CD4-positive, alpha-beta T cell treated with Interleukin-2 at 100 ng/mL for 4 hours (primary cell): ENCODE measurements around the gene SMS.
"Not testable (repeated sequence)": the region's sequence is repeated elsewhere in the genome, so short reads cannot be mapped to it uniquely, and the experiment has no call there.

ENCODE experiments used
- DNase-seq: peaks from one replicate; pipeline ENCODE4 v3.0.0-alpha.2; 2020; ENCODE audit warnings: low spot score

SMS gene

GRCh38 chrX:21940356-21940829, at the start of gene SMS:
Gene SMS (plus strand): TSS chrX:21940709. CDS start chrX:21940825, 116 bp downstream.
- peak; percentile 43 for DNase-seq

- DNase-seq, result no peak
Observed at GRCh38 chrX:21905313-21905712, 35.2 kb upstream of the SMS start.

- no peak for DNase-seq
Observed at GRCh38 chrX:21905953-21906352, 34.6 kb upstream of the SMS start.

DNA sequence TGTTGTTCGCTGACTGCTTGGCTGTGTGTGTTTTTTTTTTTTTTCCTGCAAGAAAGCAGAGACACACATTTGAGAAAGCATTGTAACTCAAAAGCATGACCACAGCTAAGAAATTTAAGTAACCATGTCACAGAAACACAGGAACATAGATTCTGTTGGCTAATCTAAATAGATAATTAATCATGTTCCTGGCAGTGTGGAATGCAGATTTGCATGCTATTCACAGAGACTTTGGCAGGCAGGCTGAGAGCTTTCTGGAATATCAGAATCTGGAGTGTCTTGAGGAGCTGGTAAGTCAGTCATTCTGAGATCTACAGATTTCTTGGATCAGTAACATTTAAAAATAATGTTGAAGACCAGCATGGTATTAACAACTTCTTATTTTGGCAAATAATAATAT, 33.2 kb upstream of the SMS start:
- DNase-seq, result no peak

- DNase-seq, result no peak
Observed at GRCh38 chrX:21911481-21911880, 29.0 kb upstream of the SMS start.

- no peak for DNase-seq
Observed at GRCh38 chrX:21912220-21912619, 28.3 kb upstream of the SMS start.

GRCh38 chrX:21912989-21913388, 27.5 kb upstream of the SMS start:
- no peak for DNase-seq

DNA sequence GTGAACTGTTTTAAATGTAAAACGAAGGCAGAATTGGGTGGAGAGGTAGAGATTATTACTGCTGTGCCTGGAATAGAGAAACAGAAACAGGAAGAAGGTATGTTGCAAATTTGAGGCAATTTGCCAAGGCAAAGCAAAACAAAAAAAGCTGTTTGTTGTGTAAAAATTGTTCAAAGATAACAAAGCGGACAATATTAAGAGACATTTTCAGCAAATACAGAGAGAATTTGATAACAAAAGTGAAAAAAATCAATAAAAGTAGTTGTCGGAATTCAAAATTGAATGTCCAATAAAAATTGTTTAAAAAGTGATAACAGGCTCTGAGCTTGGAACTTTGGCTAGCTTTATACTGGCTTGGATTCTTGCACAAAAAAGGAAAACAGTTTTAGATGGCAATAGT, 14.4 kb upstream of the SMS start:
- DNase-seq, result no peak

DNA sequence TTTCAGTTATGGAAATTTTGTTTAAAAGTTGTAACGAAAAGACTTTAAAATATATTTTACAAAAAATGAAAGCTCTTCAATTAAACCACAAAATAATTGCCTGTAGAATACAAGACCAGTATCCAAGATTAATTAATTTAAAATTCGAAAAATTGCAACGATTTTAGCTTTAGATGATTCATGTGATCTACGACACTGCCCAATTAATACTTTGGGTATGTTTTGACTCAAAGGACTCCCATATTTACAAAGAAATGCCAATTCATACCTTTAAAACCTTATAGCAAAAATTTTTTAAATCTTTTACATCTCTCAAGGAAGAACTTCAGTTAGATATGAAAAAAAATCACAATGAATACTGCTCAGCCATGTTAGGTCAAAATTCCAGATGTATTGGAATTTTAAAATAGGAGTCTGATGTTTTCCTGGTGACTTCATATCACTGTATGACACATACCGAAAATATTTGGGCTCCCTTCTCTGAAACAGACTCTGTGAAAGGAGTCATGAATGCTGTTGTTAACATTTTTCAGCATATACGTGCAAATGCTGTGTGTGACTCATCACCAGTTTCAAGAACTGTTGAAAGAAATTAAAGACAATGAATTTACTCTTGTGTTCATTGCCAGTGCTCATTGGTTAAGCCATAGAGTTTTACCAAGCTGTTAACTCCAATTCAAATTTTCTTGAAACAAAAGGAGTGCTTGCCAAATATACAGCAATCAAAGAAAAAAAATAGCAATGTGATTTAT, 13.8 kb upstream of the SMS start:
- DNase-seq, result no peak

DNA sequence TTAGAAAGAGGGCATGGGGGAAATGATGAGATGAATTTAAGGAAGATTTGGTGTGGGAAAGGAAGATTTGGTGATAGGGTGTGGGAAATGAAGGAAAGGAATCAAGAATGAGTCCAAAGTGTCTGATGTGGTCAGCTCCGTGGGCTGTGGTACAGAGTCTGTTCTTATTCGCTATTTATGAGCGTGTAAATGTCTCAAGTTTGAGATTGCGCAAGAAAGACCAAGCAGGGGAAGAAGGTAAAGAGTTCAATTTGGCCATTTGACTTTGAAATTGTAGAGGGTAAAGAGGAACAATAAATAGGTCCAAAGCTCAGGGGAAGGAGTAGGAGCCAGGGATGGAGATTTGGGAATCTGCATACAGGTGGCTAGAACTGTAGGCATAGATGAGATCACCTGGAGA, 11.3 kb upstream of the SMS start:
- DNase-seq, result no peak

- DNase-seq, result no peak
Observed at GRCh38 chrX:21930986-21931385, 9.5 kb upstream of the SMS start.

- DNase-seq, result no peak
Observed at GRCh38 chrX:21932292-21933002, 8.1 kb upstream of the SMS start.

- no peak for DNase-seq
Observed at GRCh38 chrX:21933077-21933476, 7.4 kb upstream of the SMS start.

- DNase-seq, result no peak
Observed at GRCh38 chrX:21934414-21934813, 6.1 kb upstream of the SMS start.

- DNase-seq, result no peak
Observed at GRCh38 chrX:21939906-21940305, 603 bp upstream of the SMS start.

GRCh38 chrX:21943460-21944135, 3.1 kb downstream of the SMS start:
- DNase-seq, result peak; percentile 2

- DNase-seq, result no peak
Observed at GRCh38 chrX:21944136-21944615, 3.7 kb downstream of the SMS start.

DNA sequence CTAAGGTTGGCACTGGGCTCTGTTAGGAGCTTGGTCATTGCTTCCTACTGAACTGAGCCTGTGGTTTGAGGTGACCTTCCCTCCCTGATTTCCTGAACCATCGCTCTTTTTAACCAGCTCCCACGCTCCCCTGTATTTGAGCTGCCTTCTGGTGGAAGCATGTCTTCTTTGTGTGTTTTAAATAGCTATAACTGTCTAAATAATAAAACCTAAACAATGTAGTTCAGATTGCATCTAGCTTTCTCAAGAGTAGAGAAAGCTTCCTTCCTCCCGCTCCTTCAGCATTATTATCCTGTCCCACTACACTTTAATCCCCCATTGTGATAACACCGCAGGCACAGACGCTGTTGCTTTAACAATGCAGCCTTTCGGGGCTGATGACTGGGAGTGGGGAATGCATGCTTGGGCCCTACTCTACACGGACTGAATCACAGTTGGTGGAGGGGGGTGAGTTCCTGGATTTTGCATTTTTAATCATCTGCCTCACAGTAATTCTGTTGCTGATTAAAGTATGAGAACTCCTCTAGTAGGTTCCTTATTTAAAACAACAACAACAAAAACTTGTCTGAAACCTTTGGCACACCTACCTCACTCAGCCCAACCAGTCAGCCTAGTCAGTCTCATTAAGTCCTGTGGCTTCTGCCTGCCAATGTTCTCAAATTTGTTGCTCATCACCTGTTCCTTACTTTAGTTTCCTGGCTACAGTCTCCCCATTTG, 6.6 kb downstream of the SMS start:
- DNase-seq, result no peak

GRCh38 chrX:21947671-21948070, 7.2 kb downstream of the SMS start:
- no peak for DNase-seq

DNA sequence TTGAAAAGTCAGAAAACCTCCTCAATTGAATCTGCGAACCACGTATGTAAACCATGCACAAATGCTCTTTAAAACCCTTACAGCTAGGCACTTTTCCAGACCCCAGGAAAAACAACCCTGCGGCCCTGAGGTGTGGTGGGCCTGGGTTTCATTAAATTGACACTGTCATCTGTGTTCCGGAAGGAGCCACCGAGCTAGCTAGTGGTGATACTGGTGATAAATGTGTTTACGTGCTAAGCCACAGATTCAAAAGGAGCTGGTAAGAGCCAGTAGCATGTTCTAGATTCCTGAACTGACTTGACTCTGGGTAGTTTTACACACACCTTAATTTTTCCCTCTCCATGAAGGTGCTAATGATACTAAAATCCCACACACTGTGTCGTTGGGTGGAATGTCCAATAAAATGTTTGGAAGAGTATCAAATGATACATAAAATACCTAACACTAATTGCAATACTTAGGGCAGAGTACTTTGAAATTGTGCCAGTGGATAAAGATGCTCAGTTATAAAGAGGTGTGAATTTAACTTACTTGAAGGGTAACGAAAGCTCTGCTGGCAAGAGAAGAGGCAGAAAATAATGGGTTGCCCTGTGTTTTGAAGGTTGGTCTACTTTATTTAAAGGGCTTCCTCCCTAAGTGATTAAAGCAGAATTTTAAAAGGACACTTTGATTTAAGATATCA, 8.5 kb downstream of the SMS start:
- DNase-seq, result no peak

DNA sequence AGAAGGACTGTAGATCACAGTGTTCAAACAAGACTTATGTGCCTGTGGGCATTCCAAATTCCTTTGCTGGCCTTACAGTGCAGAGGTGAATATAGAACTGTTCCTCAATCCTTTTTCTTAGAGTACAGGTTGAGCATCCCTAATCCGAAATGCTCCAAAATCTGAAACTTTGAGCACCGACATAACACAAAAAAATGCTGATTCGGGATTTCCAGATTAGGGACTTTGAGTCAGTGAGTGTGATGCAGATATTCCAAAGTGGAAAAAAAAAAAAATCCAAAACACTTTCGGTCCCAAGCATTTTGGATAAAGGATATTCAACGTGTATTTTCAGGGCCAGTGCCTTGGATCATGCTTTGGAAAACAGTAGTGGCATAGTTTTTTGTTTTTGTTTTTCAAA, 9.2 kb downstream of the SMS start:
- no peak for DNase-seq

GRCh38 chrX:21950557-21950956, 10.0 kb downstream of the SMS start:
- not testable (repeated sequence) for DNase-seq
